Keratinocyte (primary cell): ENCODE data around the gene MLEC.

Source experiments
- CTCF ChIP-seq, 3 experiments: IDR thresholded peaks in 1 of 3; conservative IDR thresholded peaks in 1 of 3; optimal IDR thresholded peaks in 1 of 3; 2 replicates in 2 of 3; 3 replicates in 1 of 3; pipeline versions ENCODE3 to v1.5.1; 2011; ENCODE audit warnings: low read length in 3 of 3, mild to moderate bottlenecking in 3 of 3, moderate library complexity in 2 of 3, control low read depth in 1 of 3, inconsistent platforms in 1 of 3; ENCODE audit not compliant: insufficient read depth in 2 of 3; ENCODE audit errors: extremely low read depth in 1 of 3
- EZH2 ChIP-seq: IDR thresholded peaks from one replicate; pipeline ENCODE4 v1.6.1; 2012; ENCODE audit warnings: inconsistent platforms, mild to moderate bottlenecking, low read length, moderate library complexity

DNA sequence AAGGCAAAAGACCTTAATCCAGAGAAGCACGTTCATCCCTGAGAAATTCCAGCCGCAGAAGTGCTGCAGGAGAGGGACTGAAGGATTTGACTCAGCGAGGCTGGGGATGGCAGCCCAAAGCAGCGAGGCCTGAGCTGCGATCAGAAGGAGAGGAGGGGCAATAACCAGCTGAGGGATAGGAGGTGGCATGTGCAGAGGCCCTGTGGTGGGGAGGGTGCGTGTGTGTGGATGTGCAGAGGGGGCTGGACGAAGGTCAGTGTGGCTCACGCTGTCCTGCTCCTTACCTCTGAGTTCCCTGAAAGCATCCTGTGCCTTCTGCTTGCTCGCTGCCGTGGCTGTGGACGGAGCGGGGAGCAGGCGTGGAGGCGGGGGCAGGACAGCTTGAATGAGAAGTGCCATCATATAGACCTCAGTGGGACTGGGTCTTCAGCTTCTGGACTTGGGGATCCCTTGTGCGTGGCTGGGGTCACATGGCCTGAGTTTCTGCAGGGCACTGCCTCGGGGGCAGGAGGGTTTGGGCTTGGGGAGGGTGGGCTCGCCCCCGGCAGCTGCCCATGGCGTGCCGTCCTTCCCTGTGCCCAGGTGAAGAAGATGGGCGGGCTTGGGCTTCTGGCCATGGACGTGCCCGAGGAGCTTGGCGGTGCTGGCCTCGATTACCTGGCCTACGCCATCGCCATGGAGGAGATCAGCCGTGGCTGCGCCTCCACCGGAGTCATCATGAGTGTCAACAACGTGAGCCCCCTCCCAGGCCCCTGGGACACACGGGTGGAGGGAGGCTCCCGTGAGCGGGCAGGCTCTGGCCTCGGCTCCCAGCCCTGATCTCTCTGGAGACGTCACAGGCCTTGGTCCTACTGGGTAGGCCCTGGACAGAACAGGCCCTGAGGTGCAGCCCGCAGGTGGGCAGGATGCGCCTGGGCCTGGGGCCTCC lies 49.7 kb downstream of the MLEC start:
- TF ChIP-seq EZH2 = no peak
- no peak for TF ChIP-seq CTCF (optimal IDR thresholded peaks at IDR 0.05 in 1 of 3, IDR thresholded peaks at IDR 0.05 in 1 of 3, conservative IDR thresholded peaks at IDR 0.05 in 1 of 3; ENCODE audit: extremely low read depth in 1 of 3, insufficient read depth in 2 of 3, low read length in 3 of 3)
